GM12891 (cell line): ENCODE results near the gene COMT.

Source experiments
- POLR2A ChIP-seq: IDR thresholded peaks from 2 replicates; pipeline ENCODE4 v1.6.1; 2011; ENCODE audit warnings: low read depth, low read length, control low read depth
- SPI1 ChIP-seq: IDR thresholded peaks from 2 replicates; pipeline ENCODE4 v1.6.1; 2011; ENCODE audit warnings: low read depth, low read length, control low read depth
- TAF1 ChIP-seq: IDR thresholded peaks from 2 replicates; pipeline ENCODE4 v1.6.1; 2011; ENCODE audit warnings: low read depth, low read length, control low read depth

DNA sequence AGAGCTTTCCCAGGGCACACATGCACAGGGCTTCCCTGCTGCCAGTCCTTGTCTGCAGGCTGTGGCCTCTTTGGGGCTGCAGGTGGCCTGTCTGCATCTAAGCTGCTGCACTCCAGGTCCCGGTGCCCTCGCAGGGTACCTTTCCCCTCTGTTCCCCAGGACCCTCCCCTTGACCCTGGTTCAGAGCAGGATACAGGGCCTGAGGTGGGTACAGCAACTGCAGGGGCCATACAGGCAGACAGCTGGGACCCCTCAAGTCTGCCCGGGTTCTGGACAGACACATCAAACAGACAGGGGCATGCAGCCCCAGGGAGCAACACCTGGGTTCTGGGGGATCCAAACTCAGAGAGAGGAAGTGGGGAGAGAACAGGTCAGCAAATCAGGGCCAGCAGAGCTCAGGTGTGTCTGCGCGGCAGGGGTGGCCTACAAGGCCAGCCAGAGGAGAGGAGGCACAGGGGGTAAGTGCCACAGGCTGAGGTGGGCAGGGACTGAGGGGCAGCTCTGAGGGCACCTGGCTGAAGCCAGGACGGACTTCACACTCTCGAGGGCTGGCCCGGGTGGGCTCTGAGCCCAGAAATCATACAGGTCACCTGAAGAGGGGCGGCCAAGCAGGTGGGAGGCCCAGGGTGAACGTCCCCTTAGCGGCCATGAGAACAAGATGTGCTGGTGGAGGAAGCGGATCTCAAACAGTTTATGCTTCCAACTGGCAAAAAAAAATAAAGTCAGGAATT, 29.9 kb upstream of the COMT start:
- TF ChIP-seq POLR2A, result no peak
- no peak for TF ChIP-seq SPI1
- no peak for TF ChIP-seq TAF1
